HG03575 (cell line): Measurements from ENCODE around the gene RET.
"Not testable (repeated sequence)": the region's sequence is repeated elsewhere in the genome, so short reads cannot be mapped to it uniquely, and the experiment has no call there.

Experiments used
- ATAC-seq: cut with Tn5 transposase; IDR thresholded peaks from one replicate; pipeline ENCODE4 v1.9.1; 2021; ENCODE audit not compliant: unreplicated experiment, insufficient number of reproducible peaks, low FRiP score; ENCODE audit errors: extremely low read depth

The RET gene

DNA sequence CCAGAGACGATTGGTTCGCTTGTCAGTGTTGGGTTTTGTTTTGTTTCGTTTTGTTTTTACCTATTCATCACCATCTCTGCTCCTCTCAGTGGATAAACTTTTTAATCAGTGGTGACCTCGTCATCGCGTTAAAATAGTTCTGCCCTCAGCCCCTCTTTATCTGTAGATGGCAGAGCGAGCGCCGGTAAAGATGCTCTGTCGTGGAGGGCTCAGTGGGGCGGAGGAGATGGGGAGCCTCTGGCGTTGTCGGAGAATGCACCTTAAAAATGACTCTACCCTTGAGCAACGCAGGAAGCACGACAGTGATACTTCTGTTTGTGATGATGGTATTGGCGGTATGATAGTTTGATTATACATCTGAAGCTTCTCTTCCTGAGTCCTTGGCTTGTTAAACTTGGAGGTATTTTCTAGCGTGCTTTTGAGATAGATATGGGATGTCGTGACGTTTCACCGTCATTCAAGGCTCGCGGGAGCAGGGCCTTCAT lies 61.9 kb downstream of the RET start:
- ATAC-seq = no peak

DNA sequence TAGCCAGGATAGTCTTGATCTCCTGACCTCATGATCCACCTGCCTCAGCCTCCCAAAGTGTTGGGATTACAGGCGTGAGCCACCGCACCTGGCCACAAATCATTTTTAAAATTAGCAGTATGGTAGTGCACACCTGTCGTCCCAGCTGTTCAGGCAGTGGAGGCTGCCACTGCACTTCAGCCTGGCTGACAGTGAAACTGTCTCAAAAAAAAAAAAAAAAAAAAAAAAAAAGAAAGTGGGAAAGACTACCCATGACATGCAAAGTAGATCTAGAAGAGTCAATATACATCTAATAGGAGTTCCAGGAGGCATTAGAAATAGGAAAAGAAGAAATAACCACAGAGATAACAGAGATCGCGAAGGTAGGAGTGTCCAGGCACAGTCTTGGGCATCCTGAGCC lies 64.6 kb downstream of the RET start:
- no peak for ATAC-seq

DNA sequence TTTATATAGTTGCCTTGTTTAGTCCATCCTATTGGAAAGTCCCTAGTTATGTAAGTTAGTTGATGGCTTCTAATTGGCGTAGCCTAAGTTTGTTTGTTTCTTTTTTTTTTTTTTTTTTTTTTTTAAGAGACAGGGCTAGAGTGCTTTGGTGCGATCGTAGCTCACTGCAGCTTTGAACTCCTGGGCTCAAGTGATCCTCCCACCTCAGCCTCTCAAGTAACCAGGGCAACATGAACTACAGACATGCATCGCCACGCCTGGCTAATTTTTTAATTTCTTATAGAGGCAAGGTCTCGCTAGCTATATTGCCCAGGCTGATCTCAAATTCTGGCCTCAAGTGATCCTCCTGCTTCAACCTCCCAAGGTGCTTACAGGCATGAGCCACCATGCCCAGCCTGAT lies 68.4 kb downstream of the RET start:
- no peak for ATAC-seq

DNA sequence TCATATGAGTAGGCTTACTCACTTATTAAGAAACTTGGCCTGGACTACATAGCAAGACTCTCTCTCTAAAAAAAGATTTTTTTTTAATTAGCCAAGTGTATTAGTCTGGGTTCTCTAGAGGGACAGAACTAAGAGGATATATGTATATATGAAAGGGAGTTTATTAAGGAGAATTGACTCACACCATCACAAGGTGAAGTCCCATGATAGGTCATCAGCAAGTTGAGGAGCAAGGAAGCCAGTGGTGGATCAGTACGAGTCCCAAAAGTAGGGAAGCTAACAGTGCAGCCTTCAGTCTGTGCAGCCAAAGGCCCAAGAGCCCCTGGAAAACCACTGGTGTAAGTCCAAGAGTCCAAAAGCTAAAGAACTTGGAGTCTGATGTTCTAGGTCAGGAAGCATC lies 69.1 kb downstream of the RET start:
- not testable (repeated sequence) for ATAC-seq

DNA sequence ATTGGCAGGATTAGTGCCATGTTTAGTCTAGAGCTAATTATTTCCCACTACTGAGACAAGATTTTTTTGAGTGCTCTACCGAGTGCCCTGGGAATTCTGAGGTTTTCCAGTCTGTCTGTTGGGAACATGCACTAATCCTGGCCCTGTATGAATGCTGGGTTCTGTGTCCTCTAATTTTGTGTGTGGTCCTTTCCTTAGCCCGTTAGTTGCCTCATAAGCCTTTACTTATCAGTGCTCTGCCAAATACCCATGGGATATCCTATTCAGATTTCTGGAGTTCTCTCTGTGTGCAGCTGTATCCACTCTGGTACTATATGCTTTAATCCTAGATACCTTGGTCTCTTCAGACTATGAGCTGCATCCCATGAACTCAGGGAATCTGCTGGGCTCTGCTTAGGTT lies 74.5 kb downstream of the RET start:
- no peak for ATAC-seq

DNA sequence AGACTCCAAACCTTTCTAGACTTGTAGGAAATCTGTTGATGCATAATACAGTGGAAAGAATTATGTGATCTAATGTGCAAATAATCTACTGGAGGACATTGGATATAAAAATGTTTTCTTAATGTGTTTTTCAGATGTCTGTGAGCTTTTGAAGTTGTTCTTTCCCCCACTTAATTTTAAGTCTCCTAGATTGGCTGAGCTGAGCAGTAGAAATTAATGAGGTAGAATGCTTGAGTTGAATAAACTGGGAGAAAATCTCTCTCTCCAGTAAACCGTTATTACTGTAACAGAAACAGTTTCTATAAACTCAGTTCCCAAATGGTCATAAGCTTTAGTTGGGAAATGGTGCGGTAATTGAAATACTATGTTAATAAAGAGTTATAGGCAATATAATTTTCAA lies 77.0 kb downstream of the RET start:
- ATAC-seq = no peak

DNA sequence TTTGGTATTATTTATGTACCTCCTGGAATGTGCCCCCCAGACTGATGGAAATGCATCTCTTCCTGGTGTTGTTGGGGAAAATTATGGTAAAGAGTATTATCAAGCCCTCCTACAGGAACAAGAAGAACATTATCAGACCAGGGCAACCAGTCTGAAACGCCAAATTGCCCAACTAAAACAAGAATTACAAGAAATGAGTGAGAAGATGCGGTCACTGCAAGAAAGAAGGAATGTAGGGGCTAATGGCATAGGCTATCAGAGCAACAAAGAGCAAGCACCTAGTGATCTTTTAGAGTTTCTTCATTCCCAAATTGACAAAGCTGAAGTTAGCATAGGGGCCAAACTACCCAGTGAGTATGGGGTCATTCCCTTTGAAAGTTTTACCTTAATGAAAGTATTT lies 78.4 kb downstream of the RET start:
- no peak for ATAC-seq

DNA sequence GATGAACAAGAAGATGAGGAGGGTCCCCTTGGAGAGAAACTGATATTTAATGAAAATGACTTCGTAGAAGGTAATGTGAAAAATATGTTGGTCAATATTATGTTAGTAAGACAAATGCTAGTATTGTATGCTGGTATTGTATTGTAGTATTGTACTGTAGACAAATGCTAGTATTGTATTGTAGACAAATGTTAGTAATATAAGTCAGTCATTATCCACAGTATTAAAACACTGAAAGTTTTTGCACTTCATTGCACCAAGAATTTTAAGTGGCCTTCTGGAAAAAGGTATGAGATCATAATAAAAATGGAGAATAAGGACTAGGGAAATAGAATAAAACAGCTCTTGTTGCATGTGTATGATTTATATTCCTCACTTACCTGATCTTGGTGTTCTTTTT lies 78.9 kb downstream of the RET start:
- no peak for ATAC-seq

DNA sequence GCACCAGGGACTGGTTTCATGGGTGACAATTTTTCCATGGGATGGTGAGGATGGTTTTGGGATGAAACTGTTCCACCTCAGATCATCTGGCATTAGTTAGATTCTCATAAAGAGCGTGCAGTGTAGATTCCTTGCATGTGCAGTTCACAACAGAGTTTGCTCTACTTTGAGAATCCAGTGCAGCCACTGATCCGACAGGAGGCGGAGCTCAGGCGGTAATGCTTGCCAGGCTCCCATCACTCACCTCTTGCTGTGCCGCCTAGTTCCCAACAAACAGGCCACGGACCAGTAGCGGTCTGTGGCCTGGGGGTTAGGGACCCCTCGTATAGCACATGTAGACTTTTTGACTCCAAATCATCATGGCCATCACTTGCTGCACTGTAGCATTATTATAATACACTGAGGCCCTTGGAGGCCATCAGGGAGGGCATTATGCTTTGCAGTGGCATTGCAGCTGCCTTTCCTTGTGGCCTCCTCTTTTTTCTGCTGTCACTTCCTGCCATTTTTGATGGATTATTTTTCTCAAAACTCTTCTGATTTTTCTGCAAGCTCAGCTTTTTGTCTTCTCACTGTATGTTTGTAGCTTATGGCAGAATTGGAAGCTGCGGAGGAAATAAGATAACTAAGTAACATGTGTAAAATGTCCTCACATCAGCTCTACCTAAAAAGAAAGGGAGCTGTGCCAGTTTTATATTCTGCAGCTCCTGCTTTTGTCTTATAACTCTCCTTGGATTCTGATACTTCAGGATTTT lies 79.9 kb downstream of the RET start:
- no peak for ATAC-seq

DNA sequence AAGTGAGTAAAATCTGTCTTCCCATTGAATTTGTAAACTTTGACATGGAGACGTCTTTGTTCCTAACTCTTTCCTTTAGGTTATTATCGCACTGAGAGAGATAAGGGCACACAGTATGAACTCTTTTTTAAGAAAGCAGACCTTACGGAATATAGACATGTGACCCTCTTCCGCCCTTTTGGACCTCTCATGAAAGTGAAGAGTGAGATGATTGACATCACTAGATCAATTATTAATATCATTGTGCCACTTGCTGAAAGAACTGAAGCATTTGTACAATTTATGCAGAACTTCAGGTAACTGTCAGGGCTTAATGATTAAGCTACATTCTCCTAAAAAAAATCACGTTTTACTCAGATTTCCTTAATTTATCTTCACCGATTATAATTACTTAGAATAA lies 81.8 kb downstream of the RET start:
- no peak for ATAC-seq

DNA sequence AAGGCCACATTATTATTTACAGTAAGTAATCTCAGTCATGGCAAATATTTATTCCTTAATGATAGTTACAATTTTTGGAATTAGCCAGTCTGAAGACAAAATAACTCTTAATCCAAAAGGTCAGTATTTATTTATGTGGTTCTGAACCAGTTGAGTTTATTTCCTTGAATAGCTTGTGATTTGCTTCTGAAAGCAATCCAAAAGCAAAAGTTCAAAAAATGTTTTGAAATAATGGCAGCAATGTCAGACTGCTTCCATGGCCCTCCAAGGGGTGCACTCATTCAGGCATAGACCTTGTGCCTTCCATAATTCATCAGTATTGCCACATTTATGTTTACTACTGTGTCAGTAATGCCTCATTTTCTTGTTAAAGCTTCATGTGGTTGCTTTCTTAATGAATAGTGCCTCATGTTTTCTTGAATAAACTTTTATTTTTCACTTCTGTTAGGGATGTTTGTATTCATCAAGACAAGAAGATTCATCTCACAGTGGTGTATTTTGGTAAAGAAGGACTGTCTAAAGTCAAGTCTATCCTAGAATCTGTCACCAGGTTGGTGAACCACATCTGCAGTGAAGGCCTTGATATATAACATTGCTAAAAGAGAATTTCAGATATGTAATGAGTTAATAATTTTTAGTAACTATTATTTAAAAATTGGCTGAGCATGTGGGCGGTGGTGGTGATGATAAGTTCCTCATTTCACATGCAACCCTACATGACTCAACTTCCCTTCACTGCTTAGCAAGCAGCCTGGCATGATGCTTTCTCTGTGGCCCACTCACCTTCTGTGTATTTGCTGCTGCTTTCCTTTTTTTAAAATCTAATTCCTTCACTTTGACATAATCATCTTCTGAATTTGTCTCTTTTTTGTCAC lies 83.4 kb downstream of the RET start:
- ATAC-seq = no peak

DNA sequence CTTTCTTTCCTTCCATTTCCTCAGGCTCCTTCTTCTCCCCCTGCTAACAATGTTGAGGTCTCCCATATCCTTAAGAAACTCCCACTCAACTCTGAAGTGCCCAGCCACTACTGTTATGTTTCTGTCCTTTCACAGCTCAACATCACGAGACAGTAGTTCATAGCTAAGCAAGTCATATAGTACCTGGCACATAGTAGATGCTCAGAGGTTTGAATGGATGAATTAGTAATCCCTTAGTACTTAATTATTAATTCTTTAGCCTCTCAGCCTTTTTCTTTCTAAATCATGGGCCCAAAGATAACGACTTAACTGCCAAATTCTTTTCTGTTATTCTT lies 84.0 kb downstream of the RET start:
- ATAC-seq = no peak

DNA sequence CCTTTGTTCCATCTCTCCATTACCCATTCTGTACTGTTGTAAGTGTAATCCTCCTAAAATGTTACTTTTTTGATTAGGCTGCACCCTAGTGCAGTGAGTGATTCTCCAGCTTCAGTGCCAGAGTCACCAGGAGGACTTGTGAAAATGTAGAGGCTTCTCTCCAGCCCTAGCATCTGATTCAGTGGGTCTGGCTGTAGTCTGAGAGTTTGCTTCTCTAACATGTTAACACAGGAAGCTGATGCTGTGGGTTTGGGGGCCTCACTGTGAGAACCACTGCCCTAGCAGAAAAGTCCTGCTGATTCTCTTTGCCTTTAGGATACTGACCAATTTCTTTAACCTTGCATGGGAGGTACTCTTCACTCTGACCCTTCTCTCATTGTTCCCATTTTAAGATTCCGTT lies 85.7 kb downstream of the RET start:
- ATAC-seq = no peak

DNA sequence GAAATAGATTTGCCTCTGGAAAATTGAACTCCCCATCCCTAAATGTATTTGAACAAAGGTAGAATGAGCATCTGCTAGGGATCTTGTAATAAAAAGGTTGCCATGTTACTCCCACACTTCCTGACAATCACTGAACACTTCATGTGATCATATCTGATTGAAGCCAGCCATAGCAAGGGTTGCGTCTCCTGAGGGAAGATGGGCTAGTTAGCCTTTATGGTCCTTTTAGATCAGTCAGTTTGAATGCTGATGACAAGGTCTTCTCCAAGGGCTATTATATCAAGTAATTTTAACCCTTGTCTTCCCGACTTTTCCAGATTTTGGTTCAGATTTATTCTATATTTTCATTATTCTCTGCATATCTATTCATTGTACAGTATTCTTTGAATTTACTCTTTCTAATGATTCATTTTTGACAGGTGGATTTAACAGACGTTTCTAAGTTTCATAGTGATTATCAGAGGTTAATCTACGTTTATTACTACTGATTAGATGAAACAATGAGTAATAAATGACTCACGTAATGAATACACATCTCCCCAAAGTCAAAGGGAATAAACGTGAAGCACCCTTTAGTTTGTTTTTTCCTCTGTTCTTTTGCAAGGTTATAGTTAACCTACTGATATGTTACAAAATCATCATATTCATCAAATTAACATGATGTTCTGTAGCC lies 89.5 kb downstream of the RET start:
- no peak for ATAC-seq

DNA sequence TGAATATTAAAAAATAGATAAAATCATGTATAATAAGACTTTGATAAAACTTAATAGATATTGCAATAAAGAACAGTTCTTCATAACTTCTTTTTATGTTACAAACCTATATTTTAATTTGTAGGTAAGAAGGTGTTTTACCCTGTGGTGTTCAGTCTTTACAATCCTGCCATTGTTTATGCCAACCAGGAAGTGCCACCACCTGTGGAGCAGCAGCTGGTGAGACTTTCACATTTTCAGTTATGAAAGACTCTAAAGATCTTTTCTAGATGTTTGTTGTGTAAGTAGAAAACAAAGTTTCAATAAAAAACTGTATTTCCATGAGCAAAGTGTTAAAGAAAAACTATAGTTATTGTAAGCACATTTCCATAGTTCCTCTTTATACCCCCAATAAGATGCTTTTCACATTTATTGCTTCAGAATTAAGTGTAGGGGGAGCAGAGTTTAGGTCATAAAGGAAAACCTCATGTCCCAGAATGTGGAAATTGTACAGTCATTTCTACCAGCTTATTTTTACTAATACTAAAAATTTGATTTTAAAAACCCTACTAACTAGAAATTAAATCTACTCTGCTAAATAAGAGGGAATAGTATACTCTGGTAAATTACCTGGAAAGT lies 90.1 kb downstream of the RET start:
- no peak for ATAC-seq

DNA sequence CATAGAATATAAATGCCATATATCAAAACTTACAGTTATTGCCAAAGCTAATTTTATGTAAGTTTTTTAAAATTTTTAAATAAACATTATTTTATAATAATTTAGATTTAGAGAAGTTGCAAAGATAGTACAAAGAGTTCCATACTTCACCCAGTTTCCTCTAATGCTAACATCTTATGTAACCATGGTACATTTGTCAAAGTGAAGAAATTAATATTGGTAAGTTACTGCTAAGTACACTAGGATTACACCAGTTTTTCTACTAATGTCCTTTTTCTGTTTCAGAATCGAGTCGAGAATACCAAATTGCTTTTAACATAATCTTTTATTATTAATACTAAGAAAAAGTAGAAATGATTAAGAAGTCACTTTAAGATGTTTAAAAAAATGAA lies 90.6 kb downstream of the RET start:
- no peak for ATAC-seq

DNA sequence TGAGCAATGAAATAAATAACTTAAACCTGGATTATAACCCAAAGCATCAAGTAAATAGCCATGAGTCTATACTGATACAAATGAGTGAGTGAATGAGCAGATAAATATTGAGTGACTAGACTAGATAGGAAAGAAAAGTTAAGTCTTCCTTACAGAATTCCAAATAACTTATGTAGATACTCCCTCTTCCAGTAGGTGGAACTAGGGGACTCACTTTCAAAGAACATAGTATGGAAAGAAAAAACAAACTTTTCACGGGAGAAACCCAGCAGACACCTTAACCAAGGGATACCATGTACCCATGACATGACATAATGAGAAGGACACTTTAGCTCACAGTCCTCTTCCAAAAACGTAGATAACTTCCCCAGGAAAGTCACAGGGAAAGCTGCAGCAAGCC lies 93.6 kb downstream of the RET start:
- ATAC-seq = no peak

DNA sequence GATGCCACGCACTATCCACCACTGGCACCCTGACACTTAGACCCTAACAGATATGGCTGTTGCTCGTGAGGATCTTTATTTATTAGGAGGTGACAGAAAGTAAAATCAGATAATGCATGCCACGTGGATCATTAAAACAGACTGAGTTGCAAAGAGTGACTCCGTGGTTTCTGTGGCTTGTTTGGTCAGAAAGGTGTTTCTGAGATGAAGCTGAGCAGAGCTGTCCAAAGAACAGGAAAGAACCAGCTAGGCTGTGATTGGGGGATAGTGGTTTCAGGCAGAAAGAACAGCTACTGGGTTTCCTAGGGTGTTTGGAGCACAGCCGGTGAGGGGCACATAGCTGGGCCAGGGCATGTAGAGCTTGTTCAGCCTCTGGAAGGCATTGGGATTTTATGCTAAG lies 95.8 kb downstream of the RET start:
- ATAC-seq = no peak

DNA sequence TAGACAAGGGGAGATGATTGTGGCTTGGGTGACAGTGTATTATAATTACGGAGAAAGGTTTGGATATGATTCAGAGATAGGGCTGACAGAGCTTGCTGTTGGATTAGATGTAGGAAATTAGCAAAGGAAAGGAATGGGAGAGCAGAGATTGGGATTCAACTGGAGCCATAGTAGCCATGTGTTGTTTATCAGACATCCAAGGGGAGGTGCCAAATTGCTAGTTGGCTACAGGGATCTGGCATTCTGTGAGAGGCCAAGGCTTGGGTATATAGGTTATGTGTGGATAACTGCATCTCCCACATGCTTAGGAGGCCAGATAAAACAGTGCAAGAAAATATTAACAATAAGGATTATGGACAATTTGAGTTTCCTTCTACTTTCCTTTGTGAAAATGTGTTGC lies 96.3 kb downstream of the RET start:
- ATAC-seq = no peak

DNA sequence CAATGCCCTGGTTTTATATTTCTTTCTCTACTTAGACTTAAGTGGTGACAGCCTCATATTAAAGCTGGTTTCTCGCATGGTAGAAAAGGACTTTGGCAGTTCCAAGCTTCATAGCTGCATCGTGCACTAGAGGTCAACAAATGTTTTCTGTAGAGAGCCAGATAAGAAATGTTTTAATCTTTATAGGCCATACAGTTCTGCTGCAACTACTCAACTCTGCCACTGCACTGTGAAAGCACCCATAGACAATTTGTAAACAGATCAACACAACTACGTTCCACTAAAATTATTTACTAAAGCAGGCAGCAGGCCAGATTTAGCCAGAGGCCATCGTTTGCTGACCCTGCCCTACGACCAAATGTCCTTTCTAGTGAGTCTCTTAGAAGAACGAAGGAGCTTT lies 98.1 kb downstream of the RET start:
- no peak for ATAC-seq
